NCI-H187 treated with DMSO at 0.1 percent for 48 hours (cell line): Measurements from ENCODE around the gene CTSZ.
"Not testable (repeated sequence)": the region's sequence is repeated elsewhere in the genome, so short reads cannot be mapped to it uniquely, and the experiment has no call there.

Experiments used
- DNase-seq: peaks from one replicate; lab custom pipeline; 2025; lab: John Stamatoyannopoulos, UW

Gene CTSZ

DNA sequence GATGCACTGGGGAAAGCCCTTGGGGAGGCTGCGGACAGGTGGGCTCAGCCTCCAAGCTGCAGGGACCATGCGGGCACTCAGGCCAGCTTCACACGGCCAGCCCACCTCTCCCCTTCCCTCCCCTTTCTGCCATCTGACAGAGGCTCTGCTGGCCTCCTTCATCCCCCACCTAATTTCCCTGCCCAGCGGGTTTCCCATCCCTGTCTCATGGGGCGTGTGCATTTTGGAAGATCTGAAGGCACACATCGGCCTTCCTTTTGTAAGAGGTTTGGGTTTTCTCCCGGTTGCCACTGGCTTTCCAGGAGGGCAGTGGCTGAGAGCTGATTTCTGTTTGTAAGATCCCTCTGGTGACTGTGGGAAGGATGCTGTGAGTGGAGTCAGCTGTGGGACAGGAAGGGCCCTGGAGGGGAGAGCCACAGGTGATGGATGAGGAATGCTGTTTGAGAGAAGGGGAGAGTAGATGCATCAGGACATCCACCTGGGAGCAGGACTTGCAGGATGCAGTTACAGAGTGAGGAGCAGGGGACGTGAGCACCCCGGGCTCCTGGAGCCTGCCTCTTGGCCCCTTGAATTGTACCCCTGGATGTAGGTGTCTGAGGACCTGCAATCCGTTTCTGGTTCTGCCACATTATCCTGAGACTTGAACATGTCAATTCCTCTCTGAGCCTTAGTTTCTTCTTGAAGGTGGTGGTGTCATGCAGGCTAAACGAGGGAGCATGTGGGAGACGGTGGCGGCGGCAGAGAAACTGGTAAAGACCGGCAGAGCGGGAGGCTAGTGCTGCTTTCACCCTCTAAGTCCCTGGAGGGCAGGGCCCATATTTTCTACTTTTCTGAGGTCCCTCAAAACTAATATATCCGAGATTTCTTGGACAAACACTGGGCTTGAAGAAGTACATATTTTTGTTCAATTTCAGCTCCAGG lies 6.2 kb upstream of the CTSZ start:
- DNase-seq = no peak

DNA sequence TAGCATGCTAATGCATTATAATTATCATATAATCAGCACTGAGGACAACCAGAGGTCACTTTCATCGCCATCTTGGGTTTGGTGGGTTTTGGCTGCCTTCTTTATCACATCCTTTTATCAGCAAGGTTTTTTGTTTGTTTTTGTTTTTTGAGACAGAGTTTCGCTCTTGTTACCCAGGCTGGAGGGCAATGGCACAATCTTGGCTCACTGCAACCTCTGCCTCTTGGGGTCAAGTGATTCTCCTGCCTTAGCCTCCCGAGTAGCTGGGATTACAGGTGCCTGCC lies 4.8 kb upstream of the CTSZ start:
- not testable (repeated sequence) for DNase-seq

DNA sequence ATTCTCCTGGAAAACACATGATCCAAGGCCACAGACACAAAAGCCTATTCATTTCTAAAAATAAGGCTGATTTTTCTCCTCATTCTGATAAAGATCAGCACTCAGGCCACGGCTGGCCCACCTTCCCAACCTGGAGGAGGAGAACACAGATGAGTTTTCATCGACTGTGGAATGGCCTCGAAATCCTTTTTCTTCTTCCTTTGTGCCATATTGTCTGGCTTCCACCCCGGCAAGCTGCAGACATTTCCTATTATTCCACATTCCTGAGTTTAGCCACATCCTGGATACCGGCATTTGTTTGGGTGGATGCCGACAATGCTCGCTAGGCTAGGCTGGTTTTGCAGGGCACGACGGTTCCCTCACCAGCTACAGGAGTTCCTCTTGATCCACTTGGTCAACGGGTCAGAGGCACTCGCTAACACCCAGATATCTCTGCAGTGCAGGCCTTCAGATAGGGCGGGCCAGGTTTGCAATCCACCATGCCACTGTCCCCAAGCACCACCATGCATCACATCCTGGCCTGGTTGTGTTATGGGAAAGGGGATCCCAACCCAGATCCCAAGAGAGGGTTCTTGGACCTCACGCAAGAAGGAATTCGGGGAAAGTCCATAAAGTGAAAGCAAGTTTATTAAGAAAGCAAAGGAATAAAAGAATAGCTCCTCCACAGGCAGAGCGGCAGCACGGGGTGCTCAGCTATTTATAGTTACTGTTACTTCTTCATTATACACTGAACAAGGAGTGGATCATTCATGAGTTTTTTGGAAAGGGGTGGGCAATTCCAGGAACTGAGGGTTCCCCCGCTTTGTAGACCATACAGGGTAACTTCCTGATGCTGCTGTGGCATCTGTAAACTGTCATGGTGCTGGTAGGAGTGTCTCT lies 4.2 kb upstream of the CTSZ start:
- no peak for DNase-seq

DNA sequence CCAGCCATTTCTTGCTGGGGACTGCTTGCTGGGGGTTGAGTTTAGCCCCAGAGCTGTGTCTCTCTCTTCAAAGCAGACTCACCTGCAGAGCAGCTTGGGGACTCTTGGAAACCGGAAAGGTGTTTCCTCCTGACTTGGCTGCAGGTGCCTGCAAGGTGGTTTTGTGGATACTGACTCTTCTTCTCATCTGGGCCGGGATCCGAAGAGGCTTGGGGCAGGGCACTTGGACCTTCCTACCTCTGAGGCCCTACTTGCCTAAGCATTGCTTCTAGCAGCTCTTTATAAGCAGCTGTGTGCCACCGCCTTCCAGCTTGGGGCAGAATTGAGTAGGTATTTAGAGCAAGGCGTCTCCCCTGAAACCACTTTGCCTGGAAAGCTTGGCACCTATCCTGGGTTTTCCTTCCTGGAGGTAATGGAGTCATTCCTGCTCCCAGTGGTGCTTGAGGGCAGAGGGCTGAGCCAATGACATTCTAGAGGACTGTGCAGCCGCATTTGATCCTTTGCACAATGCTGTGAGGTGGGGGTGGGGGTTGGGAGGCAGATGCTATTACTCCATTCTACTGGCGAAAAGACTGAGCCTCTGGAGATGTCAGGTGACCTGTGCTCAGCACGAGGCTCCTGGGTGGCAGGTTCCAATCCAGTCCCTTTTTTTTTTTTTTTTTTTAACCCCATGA lies 3.4 kb upstream of the CTSZ start:
- no peak for DNase-seq

DNA sequence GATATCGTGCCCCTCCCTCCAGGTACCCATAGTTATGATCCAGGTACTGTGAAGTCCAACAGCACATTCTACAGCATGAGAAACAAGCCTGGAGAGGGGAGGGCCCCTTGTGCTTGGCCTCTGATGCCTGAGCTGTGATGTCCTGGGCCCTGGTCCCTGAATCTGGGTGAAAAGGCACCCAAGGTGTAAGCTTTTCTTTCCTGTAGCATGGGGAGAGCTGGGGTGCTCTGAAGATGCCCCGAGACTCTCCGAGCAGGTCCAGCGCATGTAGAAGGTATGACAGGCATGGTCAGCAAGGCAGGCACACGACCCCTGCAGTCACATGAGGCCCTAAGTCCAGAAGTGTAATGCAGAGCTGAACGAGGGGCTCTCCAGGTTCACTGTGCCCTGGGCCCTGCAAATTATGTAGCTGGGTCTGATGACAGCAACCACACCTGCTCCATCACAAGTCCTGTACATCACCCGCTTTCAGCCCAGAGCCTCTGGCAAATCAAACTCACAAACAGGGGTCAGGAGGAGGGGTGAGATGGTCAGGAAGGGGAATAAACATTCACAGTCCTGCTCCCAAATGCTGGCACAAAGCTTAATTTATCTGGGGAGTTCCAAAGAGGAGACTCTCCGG lies 1.8 kb upstream of the CTSZ start:
- no peak for DNase-seq

DNA sequence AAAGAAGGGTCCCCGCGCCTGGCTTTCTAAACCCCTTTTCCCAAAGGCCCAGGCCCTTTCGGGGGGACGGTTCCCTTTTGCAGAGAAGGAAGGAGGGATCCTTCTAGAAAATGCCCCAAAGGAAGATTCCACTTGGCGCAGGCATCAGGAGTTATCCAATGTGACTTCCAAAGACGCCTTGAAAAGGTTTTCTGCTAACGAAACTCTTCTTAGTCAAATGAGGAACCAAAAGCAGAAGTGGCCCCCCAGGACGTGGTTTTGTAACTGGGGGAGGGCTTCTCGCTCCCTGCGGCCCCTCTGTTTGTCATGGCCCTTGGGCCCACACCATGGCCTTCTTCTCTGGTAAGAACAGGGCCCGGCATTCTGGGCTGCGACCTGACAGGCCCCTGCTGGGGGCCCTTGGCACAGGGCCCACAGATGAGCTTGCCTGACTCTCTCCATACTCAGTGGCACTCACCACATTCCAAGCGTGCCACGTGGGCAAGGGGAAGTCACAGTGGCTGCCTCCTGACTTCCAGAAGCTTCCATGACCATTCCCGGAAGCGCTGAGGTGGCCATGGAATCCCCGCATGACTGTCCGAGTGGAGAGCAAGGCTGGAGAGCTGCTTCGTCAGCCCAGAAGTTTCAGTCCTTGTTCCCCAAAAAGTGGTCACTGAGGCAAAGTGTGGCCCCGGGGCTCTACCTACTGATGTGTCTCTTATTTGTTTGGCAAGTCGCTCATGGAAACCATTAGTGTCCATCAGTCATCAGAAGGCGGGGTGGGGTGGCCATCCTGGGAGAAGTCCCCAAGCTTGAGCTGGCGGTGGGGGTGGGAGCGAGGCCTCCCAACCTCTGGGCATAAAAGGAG lies 834 bp upstream of the CTSZ start:
- DNase-seq = no peak

DNA sequence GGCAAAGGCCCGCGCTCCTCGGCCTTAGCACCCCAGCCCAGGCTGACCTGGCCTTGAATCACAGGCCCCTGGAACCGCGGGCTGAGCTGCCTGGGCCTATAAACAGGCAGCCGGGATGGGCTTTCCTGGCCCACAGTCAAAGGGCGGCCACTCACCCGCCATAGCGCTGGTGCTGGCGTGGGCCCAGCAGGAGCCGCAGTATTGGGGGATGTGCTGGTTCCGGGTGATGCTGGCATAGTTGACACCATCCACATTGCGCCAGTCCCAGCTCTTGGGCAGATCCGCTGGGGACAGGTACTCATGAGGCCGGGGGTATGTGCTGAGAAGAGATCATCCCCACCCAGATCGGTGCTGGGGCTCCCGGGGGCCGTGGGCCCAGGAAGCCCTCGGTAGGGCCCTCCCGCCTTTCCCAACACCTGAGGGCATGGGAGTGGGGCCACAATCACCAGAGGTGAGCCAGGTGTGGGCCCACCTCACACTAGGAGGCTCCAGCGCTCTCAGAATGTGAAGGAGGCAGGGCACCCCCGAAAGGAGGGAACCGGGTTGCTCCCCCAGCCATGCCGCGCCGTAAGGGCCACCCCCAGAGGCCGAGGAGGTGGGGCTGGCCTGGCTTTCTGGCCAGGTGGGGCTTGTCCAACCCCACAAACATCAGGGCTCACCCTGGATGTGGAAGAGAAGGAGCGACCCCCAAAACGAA lies 739 bp downstream of the CTSZ start:
- DNase-seq = no peak

DNA sequence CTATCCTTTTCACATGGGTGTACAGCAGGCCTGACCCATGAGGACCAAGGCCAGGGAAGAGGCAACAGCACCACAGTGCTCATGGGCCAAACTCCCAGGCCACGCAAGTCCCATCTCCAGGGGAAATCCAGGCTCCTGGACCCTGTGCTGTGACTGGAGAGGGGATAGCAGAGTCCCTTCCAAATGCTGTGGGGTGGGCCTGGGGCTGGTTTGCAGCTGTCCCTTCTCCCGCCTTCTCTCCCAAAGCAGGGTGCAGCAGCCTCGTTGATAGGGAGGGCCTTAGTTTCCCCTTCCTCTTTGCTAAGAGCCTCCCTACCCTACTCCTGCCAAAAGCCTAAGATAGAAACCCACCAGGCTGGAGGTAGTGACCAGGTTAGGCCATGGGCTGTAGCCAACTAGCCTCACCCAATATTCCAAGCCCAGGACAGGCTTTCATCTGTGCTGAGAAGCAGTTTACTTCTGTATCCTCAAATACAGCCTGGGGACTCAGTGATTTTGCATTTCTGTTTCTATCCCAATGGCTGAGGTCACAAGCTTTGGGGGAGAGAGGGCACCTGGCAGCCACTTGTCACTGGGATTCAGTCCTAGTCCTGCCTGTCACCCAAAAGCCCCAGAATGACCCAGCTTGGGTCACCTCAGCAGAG lies 1.4 kb downstream of the CTSZ start:
- no peak for DNase-seq

DNA sequence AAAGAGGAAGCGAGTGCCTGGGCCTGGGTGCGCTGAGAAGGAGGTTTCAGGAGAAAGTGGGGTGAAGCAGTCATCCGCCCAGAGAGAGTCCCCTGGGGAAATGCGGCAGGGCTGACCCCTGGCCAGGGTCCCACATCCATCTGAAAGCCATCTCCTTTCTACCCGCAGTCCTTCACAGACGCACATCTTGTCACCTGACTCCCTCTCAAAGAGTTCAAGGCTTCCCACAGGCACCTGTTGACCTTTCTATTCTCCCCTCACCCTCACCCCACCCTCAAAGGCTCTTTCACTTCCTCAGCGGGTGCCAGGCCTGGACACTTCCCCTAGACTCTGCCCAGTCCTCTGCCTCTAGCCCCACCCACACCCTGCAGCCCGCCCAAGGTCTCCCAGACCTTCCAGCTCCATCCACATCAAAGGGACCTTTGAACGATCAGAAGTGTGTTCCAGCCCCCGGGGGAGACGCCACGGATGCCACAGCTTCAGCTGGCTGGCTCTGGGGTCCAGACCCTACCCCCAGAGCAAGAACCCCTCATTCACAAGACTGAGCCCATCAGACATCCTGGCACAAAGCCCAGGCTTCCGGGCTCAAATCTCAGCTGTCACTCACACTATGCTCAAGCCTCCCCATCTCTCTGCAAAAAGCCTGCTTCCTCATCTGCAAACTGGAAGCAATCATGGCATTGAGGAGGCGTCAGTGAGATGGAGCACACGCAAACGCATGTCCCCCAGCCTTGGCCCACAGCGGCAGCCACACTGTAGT lies 2.1 kb downstream of the CTSZ start:
- no peak for DNase-seq

DNA sequence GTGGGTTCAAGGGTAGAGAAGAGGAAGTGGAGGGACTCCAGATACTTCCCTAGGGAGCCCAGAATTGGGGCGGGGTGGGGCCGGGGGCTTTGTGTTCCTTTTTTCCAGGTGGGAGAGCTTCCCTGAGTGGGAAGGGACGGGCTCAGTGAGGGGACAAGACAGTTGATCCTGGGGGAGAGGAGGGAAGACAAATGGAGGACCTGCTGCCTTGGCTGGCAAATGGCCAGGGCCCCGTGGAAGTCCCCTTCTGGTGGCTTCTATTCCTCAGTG lies 2.6 kb downstream of the CTSZ start:
- no peak for DNase-seq

DNA sequence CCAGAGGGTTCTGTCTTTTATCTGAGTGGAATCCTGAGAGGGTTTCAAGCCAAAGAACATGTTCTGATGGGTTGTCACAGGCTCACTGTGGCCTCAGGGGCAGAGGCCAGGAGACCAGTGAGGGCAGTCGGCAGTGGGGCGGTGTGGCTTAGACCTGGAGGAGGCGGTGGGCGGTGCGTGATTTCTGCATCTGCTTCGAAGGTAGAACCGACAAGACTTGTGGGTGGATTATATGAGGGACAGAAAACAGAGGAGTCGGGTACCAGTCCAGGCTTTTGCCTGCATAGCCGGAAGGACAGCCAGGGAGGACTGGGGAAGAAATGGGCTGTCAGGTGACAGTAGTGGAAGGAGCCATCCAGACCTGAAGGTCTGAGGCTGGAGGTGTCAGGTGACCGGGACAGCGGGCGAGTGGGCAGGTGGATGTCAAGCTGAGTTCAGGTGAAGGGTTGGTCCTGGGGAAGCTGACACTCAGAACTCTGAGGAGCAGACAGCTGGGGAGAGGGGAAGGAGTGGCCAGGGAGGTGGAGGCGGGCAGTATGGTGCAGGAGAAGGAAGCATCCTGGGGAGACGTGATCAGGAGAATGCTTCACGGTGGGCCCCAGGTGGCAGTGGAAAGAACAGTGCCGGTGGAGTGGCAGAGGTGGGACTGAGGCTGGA lies 3.1 kb downstream of the CTSZ start:
- DNase-seq = no peak

DNA sequence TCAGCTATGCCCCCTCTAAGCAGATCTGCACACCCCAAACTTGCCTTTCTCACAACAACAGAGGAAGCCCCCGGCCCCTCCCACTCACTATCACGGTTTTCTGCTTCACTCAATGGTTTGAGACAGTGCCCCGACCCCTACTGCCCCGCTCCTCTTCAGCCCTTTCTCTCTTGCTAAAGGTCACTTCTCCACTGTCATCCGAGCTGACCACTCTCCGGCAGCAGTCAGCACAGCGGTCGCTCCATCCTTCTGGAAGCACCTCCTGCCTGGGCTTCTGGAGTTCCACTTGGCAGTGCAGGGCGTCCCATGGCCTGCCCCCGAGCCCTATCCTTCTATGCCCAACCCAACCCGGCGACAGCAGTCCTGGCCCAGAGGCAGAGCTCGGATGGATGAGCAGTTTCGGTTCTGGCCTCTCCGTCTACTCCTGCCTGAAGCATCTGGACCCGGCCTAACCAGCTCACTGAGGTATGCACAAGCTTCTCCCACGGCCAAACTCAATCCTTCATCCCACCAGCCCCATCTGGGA lies 4.1 kb downstream of the CTSZ start:
- DNase-seq = no peak

DNA sequence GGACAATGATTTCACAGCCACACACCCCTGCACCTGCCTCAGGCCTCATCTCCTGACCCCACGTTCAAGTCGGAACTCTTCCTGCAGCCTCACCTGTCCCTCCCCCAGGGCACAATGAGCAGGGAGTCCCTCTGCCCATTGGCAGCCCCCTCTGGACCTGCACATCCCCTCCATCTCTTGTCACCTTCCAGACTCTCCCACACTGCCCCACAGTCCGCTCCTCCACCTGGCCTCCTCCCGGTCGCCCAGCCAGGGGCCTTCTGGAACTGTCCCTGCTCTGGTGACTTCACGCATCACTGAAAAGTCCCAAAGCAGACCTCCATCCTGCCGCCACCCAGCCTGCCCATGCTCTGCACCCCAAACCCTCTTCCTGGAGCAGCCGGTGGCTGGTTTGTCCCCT lies 4.7 kb downstream of the CTSZ start:
- DNase-seq = no peak

DNA sequence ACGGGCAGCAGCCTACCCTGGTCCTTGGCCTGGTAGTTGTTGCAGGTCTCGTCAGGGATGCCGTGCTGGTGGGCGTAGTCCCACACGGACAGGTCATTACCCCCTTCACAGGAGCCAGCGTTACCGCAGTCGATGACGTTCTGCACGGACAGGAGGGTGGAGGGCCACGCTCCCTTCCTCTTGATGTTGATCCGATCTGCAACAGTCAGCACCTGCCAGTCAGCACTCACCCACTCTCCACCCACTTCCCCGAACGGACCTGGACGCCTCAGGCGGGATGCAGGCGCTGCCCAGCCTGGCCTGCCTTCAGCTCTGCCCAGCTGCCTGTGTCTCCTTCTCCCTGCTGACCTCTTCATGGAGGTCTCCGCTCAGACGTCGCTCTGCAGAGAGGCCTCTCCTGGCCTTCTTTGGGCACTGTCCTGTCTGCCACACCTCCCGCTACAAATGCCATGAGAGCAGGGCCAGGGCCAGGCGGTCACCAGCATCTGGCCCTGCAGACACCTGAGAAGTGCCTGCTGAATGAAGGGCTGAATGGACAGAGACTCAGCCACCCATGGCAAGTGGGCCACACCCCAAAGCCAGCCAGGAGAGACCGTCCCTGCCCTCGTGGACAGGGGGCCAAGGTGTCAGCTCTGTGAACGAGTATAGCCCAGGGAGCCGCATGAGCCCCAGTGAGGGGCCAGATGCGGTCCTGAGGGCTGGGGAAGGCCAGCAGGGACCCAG lies 5.4 kb downstream of the CTSZ start:
- DNase-seq = no peak

DNA sequence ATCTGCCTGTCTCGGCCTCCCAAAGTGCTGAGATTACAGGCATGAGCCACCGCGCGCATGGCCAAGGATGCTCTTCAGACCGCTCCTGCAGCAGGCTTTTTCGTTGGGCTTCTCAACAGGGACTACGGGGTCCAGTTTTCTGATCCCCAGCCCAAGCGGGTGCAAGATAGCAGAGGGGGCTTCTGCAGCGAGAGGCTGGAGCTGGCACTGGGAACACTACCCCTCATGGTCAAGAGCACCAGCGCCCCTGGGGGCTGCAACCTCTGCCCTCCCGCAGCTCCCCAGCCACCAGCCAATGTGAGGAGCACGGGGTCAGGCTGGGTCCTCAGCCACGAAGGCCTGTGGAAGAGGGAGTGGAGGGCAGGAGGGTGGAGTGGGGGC lies 6.0 kb downstream of the CTSZ start:
- no peak for DNase-seq

DNA sequence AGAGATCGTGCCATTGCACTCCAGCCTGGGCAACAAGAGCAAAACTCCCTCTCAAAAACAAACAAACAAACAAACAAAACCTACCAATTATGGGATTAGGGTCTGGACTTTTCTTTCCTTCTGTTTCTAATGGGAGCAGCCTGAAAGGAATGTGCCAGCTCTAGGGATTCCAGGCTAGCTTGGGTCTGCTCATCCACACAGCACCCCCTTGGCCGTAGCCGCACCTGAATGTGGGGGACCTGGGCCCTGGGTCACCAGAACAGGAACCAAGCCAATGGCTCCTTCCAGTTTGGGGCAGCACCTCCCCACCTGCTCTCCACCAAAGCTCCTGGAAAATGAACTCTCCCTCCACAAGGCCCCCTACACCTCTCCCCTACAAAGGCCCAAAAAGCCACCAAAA lies 6.7 kb downstream of the CTSZ start:
- no peak for DNase-seq

DNA sequence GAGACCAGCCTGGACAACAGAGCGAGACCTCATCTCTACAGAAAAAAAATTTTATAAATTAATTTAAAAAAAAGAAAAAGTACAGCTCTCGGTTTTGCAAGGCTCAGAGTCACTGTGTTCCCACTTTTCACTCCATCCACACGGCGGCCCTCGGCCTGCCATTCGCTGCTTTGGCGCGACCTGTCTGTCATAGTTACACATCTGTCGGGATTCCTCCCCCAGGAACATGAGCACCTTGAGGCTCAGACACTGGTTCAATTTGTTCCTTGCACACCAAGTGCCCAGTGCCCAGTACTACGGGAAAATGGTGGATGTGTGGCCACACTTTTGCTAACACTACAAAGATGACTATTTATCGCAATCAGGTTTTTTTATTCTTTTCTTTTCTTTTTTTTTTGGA lies 8.4 kb downstream of the CTSZ start:
- no peak for DNase-seq

DNA sequence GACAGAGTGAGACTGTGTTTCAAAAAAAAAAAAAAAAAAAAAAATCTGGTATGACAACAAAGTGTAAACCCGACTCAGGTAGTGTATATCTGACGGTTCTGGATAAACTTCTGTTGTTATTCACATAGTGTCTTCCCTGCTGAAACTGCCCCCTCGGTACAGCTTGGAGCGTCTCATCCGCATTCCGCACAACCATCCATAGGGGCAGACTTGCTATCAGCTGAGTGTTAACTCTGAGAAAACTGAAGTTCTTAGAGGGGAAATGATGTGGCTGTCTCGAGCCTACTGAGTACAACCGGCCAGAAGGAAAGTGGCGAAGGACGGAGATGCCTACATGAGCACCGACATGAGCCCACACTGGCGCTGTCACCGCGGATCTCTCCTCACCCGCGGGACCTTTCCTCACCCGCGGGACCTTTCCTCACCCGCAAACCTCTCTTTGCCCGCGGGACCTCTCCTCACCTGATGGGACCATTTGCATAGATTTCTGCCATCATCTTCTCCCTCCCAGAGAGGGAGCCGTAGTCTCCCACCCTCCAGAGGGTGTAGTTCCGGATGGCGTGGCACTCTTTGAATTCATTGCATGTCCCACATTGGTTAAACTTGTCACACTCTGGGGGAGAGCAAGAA lies 9.8 kb downstream of the CTSZ start:
- DNase-seq = no peak
